Astrocyte (in vitro differentiated cells and primary cell): ENCODE data around the gene PDE11A.

Experiments used
- EZH2 ChIP-seq: IDR thresholded peaks from 2 replicates; pipeline ENCODE4 v1.6.1; 2012; ENCODE audit warnings: mild to moderate bottlenecking, low read length, inconsistent platforms; ENCODE audit not compliant: insufficient read depth
- TF ChIP-seq, protein P1 (sequence below): IDR thresholded peaks from 2 replicates; pipeline ENCODE4 v1.5.1; 2011; ENCODE audit warnings: low read depth, mild to moderate bottlenecking, inconsistent platforms, low read length, moderate library complexity; ENCODE audit not compliant: insufficient read depth

DNA sequence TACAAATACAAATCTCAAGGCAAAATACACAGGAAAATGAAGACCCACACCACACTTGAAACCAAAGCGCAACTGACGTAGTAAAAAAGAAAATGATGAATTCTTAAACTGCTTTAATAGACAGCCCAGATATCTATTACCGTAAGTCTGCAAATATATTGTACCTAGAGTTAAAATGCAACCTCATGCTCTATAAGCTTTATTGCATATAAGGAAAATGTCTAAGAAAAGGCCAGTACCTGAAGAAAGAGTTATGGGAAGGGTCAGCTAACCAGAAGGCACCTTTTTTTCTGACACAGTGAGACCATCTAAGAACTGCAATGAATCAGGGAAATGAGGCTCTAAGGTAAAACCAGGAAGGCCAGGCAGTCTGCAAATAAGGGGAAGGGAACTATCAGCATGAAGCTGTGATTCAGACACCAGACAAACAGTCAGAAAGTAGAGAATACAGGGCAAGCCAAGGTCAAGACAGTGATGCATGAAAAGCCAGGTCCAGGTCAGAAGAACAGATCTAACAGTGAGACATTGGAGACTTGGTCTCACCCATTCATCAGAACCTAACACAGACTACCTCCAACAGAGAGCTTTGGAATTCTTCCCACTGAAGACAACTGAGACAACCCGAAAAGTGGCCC is 46.9 kb downstream of the PDE11A start:
- TF ChIP-seq, protein P1, sequence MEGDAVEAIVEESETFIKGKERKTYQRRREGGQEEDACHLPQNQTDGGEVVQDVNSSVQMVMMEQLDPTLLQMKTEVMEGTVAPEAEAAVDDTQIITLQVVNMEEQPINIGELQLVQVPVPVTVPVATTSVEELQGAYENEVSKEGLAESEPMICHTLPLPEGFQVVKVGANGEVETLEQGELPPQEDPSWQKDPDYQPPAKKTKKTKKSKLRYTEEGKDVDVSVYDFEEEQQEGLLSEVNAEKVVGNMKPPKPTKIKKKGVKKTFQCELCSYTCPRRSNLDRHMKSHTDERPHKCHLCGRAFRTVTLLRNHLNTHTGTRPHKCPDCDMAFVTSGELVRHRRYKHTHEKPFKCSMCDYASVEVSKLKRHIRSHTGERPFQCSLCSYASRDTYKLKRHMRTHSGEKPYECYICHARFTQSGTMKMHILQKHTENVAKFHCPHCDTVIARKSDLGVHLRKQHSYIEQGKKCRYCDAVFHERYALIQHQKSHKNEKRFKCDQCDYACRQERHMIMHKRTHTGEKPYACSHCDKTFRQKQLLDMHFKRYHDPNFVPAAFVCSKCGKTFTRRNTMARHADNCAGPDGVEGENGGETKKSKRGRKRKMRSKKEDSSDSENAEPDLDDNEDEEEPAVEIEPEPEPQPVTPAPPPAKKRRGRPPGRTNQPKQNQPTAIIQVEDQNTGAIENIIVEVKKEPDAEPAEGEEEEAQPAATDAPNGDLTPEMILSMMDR, result no peak
- TF ChIP-seq EZH2, result no peak
